Measurements from ENCODE around the gene ASCL5.

ASCL5 gene

GRCh38 chr1:201084295-201084694 is 42.7 kb downstream of the ASCL5 start:
- DNase-seq = no peak

DNA sequence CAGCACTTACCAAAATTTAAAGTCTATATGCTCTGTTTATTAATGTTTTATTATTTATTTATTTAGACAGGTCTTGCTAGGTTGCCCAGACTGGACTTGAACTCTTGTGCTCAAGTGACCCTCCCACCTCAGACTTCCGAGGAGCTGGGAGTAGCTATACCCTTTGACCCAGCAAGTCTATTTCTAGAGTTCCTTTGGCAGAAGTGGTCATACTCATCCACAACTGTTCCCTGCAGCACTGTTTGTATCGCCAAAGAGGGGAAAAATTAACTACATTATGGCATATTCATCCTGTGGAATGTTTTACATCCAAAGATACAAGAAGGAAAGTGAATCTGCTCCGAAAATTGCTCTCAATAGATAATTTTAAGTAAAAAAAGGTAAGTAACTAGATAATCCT is 43.2 kb downstream of the ASCL5 start:
- no peak for DNase-seq

DNA sequence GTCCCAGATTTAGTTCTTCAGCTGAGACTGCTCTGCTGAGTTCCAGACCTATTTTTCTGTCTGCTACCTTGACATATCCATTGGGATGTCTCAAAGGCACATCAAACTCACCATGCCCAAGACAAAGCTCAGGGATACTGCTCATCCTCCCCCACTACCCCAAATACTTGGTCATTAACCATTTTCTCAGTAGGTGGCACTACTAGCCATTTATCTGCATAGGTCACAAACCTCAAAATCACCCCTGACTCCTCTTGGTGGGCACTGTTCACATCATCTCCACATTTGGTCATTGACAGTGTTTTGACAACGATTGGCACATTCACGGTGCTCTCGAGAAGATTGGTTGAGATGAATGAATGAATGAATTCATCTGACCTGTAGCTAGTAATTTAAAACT is 46.8 kb downstream of the ASCL5 start:
- DNase-seq = no peak

- DNase-seq = no peak
These were observed 49.2 kb downstream of the ASCL5 start for GRCh38 chr1:201077736-201078135.

DNA sequence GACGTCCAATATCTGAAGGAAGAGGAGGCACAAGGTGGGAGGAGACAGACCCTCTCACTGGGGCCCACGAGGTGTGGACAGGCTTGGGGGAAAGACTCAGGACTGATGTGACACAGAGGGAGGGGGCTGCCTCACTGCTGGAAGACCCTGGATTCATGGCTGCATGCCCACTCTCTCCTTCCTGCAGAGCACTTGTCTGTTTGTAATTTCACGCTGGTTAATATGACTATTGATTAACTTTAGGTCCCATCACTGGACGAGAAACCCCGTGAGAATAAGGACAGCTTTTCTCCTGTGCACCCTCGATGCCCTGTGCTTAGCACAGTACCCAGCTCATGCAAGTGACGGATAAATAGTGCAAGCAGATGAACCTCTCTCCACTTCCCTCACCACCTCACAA is 49.9 kb downstream of the ASCL5 start:
- no peak for DNase-seq

DNA sequence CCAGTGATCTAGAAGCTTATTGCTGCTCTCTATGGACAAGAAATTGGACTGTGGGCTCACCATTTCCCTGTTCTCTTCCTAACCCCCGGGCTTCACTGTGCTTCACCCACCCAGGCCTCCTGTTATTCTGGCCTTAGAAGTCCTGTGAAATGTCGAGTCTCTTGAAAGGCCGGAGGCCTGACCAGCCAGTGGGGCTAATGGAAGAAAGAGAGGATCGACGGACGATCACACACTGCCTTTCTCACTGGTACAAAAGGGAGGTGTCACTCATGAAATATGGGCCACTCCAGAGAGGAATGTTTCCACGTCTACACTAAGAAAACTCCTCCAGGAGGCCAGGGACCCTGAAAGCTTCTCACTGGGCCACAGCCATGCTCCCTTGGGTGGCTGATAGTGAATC is 50.9 kb downstream of the ASCL5 start:
- DNase-seq = no peak

DNA sequence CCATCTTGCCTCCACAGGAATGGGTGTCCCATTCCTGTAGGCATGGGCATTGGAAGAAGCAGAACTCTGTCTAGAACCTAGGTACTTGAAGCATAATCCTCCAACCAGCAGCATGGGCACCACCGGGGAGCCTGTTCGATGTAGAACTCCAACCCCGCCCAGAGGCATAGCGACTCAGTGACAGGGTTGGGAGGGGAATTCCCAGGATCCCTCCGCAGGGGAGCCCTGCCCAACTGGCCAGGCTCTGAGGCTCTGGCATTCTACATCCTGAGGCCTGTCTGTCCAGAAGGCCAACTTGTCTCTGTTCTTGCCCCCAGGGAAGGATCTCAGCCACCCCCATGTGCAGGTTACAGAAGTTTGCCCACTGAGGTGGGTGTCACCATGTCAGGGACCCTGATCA is 53.0 kb downstream of the ASCL5 start:
- DNase-seq = no peak

DNA sequence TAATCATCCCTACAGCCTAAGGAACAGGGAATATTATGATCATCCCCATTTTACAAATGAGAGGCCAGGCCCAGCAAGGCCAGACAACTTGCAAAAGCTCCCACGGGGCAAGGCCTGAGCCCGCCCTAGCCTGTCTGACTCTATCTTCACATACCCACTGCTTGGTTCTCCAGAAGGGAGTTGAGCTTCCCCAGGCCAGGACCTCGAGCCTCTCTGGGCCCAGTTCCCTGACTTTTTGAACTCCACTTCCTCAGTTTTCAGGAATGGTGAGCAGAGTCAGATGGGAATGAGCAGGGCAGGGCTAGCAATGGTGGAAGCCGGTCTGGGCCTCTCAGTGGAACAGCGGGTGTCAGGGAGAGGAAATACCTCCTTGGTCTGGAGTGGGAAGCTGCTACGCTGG is 54.1 kb downstream of the ASCL5 start:
- DNase-seq = no peak

DNA sequence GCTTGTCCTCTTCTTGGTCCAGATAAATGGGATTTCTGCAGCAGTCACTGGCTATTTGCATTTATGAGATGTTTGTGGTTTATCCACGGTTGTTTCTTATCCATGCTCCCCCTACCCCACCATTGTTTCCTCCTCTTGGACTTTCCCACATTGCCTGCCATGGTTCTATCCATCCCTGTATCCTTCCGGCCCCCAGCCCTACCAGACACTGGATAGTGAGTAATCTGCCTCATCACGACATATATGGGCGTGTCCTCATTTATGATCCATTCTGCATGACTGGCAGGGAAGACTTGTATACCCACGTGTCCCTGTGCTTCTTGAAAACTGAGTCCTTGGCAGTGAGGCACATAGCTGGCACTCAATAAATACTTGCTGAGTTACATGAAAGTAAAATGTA is 54.8 kb downstream of the ASCL5 start:
- no peak for DNase-seq

GRCh38 chr1:201069636-201070035 is 57.3 kb downstream of the ASCL5 start:
- no peak for DNase-seq

GRCh38 chr1:201068976-201069375 is 58.0 kb downstream of the ASCL5 start:
- no peak for DNase-seq

GRCh38 chr1:201066986-201067385 is 60.0 kb downstream of the ASCL5 start:
- no peak for DNase-seq

DNA sequence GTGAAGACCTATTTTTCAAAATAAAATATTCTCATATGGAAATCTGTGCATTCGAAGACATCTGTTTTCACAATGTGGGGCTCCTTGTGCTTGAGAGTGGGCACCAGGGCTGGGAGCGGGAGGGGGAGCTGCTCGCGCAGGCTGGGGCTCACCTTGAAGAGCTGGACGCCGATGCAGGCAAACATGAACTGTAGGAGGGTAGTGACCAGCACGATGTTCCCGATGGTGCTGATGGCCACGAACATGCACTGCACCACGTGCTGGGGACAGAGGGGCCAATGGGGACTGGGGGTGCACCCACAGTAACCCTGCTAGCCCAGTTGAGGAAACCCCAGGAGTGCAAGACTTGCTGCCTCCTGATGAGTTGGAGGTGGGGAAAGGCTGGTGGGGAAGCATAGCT is 61.3 kb downstream of the ASCL5 start:
- DNase-seq = no peak

DNA sequence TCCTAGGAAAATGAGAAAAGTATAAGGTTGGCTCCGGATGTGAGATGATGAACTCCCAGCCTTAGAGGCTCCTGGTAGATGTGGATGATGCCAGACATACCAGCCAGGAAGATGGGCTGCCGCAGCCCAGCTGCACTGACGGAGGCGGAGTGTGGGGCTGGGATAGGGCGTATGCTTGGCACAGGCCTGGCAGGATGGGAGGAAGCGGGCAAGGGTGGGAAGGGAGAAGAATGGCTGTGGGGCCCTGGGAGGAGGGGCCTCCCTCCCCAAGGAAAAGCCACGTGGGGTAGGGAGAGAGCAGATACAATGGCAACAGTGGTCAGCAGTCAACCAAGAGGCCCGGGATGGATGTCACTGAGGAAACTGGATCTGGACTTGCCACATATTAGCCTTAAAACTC is 62.2 kb downstream of the ASCL5 start:
- DNase-seq = no peak
